GM18519 (cell line): ENCODE results near the gene ACTA1.
"Not testable (repeated sequence)": the region's sequence is repeated elsewhere in the genome, so short reads cannot be mapped to it uniquely, and the experiment has no call there.

Source experiments
- ATAC-seq: cut with Tn5 transposase; IDR thresholded peaks from one replicate; pipeline ENCODE4 v1.9.1; 2021; ENCODE audit warnings: mild to moderate bottlenecking, moderate library complexity; ENCODE audit not compliant: unreplicated experiment, low FRiP score

Gene ACTA1

DNA sequence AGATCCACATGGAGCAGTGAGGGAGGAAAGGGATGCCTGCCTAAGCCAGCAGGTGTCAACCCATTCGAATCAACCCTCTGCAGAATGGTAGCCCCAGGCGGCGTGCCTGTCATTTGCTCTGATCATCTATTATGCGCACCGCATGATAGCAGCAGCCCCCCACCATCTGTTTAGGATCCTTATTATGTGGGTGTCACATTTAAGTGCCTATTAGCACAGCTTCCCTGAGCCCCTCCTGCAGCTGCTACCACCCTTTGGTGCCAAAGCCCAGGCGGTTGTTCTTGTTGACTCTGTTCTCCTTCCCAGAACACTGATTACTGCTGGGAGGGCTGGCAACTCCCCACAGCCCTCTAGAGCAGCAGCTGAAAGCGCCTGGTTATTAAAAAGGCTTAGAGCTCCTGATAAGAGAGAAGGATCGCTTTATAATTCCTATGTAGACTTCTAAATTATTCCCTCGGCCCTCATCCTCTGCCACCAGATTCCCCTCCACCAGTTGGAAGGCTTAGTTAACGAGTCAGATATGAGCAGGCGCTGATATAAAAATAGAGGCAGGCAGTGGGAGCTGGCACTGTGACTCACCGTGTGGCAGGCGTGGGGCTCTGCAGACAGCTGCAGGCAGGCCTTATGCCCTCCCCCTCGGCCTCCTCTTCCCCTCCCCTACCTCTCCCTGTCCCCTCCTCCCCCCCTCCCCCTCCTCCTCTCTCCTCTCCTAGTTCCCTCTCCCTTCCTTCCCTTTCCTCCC, 23.0 kb downstream of the ACTA1 start:
- ATAC-seq: no peak

GRCh38 chr1:229410370-229410691, 23.6 kb downstream of the ACTA1 start:
- ATAC-seq: no peak

DNA sequence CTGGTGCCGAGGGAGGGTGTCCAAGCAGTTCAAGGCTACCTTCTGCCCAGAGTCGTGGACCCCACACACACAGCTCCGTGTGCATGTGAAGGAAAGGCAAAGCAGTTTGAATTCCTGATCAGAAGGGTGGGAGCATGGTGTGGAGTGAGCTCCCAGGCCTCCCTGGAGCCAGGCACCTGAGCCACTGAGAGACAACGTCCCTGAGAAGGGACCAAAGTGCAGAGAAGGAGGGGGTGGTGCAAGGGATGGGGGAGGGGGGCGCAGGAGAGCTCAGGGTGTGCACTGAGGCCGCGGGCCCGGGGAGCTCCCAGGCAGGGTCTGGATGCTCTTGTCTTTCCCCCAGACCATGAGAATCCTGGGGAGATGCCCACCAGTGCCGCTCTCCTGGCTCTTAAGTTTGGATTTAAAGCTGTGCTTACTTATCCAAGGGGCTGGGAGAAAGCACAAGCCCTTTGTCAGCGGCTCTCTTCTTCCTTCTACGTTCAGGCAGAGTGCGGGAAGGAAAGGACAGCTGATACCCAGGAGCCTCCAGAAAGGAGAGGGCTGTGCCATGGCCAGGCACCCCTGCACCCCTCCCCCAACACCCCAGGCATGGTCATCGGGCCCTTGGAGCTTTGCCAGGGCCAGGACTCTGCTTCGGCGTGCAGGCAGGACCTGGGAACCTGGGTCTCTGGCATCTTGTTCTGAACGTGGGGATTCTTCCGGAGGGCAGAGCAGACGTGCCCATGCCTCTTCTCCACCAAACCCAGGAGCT, 24.1 kb downstream of the ACTA1 start:
- no peak for ATAC-seq

- ATAC-seq: no peak
These were observed 25.3 kb downstream of the ACTA1 start for GRCh38 chr1:229408458-229409037.

DNA sequence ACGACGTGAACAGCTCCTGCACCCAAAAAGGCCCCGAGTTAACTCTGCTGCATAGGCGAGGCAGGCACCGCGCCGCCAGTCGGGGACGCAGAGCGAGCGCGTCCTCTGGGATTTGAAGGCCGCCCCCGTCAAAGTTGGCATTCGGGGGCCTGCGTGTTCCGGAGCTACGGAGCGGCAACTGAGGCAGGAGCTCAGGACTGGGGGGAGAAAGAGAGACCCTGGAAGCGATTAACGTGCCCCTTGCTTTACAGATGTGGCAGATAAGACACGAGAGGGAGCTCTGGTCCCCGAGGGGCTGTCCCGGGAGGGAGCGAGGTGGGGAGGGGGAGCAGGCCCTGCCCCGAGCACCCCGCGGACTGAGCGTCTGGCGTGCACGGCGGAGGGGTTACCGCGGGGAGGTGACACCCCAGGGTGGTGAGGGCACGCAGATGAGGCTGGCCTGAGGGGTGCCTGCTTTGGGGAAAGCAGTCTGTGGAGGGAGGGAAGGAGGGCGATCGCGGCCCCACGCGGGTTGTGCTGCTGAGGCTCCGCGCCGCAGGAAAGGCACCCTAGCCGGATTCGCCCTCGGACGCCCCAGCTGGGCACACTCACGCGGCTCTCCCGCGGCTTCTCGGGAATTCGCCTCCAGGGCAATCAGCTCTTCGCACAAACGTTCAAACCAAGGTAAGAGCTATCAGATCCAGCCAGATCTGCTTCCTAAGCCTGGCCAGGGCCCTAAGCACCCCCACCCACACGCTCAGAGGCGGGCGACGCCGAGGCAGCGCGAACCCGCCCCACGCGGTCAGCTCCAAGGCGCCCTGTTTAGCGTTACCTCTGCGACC, 26.5 kb downstream of the ACTA1 start:
- no peak for ATAC-seq

DNA sequence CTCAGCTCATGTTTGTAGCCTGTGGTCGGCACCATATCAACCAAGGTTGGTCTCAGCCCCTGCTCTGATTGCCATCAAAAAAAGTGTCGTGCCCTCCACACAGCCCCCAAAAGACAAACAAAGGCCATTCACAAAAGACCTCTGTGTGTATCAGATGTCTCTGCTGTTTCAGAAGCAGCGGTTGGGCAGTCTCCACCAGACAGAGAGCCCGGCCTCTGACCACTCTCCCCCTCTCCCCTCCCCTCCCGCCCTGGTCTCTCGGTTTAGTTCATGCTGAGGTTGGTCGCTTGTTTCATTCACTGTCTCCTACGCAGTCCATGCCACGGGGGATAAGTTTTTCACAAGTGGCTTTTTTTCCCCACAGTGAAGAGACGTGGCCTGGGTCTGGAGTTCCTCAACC, 27.1 kb downstream of the ACTA1 start:
- no peak for ATAC-seq

GRCh38 chr1:229403573-229403972, 30.3 kb downstream of the ACTA1 start:
- no peak for ATAC-seq

- ATAC-seq: no peak
These were observed 30.9 kb downstream of the ACTA1 start for GRCh38 chr1:229402993-229403392.

DNA sequence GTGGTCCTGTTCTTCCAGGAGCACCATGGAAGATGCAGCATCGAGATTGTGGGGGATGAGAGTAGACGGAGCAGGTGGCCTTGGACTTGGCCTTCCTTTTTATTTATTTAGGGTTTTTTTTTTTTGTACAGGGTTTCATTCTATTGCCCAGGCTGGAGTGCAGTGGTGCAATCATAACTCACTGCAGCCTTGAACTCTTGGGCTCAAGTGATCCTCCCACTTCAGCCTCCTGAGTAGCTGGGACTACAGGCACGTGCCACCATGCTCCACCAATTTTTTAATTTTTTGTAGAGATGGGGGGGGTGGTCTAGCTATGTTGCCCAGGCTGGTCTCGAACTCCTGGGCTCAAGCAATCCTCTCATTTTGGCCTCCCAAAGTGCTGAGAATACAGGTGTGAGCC, 31.6 kb downstream of the ACTA1 start:
- ATAC-seq: not testable (repeated sequence)

DNA sequence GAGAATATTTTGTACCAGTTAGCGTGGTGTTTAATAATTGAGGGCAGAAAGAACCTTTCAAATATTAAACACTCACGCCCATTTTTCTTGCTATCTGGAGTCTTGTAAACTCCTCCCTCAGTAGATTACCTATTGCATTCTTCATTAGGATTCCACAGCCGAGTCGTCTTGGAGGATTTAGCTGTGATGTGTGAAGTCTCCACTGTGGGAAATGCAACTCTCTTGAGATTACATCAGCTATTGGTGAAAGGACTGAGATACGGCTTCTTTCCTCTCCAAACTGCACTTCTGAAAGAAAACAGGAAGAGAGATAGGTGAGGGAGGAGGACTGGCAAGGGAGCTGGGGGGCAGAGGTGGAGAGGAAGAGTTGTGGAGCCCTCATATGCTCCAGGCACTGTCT, 36.1 kb downstream of the ACTA1 start:
- no peak for ATAC-seq

DNA sequence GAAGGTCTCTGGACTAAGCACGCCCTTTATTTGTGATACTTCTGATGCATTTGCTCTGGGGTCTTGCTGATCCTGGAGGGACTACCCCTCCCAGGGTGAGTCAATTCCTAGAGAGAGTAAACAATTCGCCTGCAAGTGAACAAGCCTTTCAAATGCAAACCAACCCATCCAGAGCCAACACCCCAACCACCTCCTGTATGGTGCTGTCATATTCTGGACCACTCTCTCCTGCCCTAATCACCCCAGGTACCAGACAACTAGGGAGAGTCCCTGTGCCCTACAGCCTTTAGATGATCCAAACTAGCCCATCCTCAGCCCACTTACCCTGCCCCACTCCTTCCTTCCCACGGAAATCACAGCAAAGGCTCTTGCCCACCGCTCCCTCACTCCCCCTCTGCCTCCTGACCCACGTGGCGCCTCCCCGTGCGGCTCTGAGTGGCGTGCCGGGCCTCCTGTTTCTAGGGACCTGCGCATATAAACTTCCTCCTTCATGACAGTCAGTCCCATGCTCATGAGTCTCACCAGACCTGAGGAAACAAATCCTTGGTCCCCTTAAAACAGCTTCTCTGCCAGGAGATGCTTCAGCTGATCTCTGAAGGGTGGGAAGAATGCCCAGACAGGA, 37.2 kb downstream of the ACTA1 start:
- ATAC-seq: no peak

DNA sequence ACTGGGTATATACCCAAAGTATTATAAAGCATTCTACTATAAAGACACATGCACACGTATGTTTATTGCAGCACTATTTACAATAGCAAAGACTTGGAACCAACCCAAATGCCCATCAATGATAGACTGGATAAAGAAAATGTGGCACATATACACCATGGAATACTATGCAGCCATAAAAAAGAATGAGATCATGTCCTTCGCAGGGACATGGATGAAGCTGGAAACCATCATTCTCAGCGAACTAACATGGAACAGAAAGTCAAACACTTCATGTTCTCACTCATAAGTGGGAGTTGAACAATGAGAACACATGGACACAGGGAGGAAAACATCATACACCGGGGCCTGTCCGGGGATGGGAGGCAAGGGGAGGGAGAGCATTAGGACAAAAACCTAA, 39.4 kb downstream of the ACTA1 start:
- ATAC-seq: not testable (repeated sequence)

DNA sequence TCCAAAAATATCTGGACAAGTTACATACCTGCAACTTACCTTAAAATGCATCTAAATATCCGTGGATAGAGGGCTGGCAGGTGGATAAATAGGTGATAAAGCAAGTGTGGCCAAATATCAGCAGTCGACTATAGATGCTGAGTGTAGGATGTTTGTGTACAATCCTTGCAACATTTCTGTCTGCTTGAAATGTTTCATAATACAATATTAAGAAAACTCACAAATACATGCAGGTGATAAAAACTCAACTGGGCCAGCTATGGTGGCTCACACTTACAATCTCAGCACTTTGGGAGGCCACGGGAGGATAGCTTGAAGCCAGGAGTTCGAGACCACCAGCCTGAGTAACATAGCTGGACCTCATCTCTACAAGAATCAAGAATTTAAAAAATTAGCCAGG, 41.0 kb downstream of the ACTA1 start:
- ATAC-seq: no peak

- no peak for ATAC-seq
These were observed 43.8 kb downstream of the ACTA1 start for GRCh38 chr1:229390130-229390529.

GRCh38 chr1:229388897-229389580, 44.9 kb downstream of the ACTA1 start:
- no peak for ATAC-seq

DNA sequence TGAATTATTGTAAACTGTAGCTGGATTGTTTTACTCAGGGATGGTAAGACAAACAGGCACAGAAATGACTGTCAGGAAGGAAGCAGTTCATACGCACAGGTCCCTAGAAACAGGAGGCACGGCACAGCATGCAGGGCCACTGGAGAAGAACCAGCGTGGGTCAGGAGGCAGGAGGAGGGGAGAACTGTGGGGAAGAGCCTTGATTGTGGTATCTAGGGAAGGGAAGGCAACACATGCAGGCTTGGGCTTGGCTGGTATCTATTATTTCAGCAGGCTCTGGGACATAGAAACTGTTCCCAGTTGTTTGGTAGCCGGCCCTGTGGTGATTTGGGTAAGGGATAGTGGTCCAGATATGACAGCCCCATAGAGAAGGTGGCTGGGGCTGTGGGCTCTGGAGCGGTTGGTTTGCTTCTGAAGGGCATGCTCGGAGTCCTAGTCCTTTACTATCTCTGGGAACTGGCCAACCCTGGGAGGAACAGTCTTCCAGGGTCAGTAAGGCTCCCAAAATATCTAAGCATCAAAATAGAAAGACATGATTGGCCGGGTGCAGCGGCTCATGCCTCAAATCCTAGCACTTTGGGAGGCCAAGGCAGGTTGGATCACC, 47.9 kb downstream of the ACTA1 start:
- no peak for ATAC-seq

DNA sequence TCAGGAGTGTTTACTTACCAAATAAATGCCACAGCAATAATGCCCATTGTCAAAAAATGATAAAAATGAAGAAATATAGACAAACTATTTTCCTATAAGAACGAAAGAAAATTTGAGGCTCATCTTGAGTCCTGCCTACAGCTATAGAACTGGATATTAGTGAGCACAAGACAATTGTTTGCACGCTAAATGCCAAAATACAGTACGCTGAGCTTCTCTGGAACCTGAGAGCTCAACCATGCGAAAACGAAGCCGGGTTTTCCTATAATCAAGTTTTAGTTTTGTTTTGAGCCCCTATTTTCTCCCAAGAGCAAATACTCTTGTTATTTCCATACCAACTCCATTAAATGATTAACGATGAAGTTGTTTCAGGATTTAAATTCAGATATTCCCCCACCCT, 49.1 kb downstream of the ACTA1 start:
- ATAC-seq: no peak

DNA sequence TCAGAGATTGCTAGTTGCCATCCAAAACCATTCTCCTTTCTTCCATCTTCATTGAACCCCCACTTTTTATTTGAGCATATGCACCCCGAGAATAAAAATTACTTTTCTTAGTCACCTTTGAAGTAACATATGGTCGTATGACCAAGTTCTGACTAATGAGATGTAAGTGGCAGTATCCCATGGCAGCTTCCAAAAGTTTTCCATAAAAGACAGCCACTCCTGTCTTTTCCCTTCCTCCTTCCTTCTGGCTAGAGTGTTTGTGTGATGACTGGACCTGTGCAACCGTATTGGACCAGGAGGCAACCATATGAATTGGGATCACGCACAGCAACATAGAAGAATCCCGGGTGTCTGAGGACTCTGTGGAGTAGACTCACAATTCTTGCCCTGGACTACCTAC, 49.9 kb downstream of the ACTA1 start:
- no peak for ATAC-seq

- no peak for ATAC-seq
These were observed 50.7 kb downstream of the ACTA1 start for GRCh38 chr1:229383188-229383587.
